HEK293 (cell line): Measurements from ENCODE around the gene GNAZ.

Experiments used
- CTCF ChIA-PET: fragments of 350-600 bp; formaldehyde crosslinking; extraction: SDS; loops from one replicate; lab custom pipeline; 2021; ENCODE audit warnings: antibody characterized with exemption; lab: Yijun Ruan, JAX
- POLR2A ChIA-PET: fragments of 300-600 bp; formaldehyde crosslinking; extraction: SDS; loops from one replicate; lab custom pipeline; 2020; ENCODE audit warnings: antibody characterized with exemption, inconsistent platforms; lab: Yijun Ruan, JAX
- H3K27ac ChIP-seq: fragments of 200-500 bp; sonication (Bioruptor generic); 2 replicates; pipeline ENCODE4 v1.5.1; 2014; ENCODE audit warnings: low read depth, low read length, control low read depth, inconsistent platforms; ENCODE audit errors: extremely low read depth
- H3K36me3 ChIP-seq, 2 experiments: fragments of 200-500 bp in 1 of 2; sonication (Bioruptor generic) in 1 of 2; 1 replicate in 1 of 2; 2 replicates in 1 of 2; pipeline ENCODE4 v1.5.1; 2014 to 2017; ENCODE audit warnings: inconsistent platforms in 2 of 2, low read length in 2 of 2; ENCODE audit not compliant: control insufficient read depth in 2 of 2, insufficient read depth in 1 of 2
- H3K4me1 ChIP-seq: fragments of 200-500 bp; sonication (Bioruptor generic); 2 replicates; pipeline ENCODE4 v1.5.1; 2014; ENCODE audit warnings: mild to moderate bottlenecking, low read length, inconsistent platforms; ENCODE audit not compliant: control insufficient read depth, insufficient read depth
- H3K4me3 ChIP-seq: 2 replicates; pipeline ENCODE4 v1.5.1; 2011; ENCODE audit warnings: low read depth, mild to moderate bottlenecking, control low read depth, low read length, moderate library complexity
- H3K9me3 ChIP-seq: fragments of 200-500 bp; sonication (Bioruptor generic); 2 replicates; pipeline ENCODE4 v1.5.1; 2014; ENCODE audit warnings: low read depth, low read length, inconsistent platforms; ENCODE audit not compliant: control insufficient read depth, insufficient read depth
- ATF2 ChIP-seq: fragments of 450-650 bp; formaldehyde crosslinking; IDR thresholded peaks from 2 replicates; pipeline ENCODE4 v1.5.1; 2016; ENCODE audit warnings: missing biosample characterization, missing genetic modification characterization, low read depth
- INSM2 ChIP-seq: fragments of 450-650 bp; formaldehyde crosslinking; IDR thresholded peaks from 2 replicates; pipeline ENCODE4 v1.5.1; 2016; ENCODE audit warnings: missing biosample characterization, missing genetic modification characterization
- KLF10 ChIP-seq: fragments of 450-650 bp; IDR thresholded peaks from 2 replicates; pipeline ENCODE4 v1.5.1; 2018; ENCODE audit warnings: missing biosample characterization, mild to moderate bottlenecking, missing genetic modification characterization
- MEIS1 ChIP-seq: sonication (generic); formaldehyde crosslinking; IDR thresholded peaks from 2 replicates; pipeline ENCODE4 v1.8.1; 2022; ENCODE audit warnings: missing genetic modification reagents, mild to moderate bottlenecking, borderline replicate concordance
- MYNN ChIP-seq: fragments of 450-650 bp; formaldehyde crosslinking; IDR thresholded peaks from 2 replicates; pipeline ENCODE4 v1.5.1; 2016; ENCODE audit warnings: missing biosample characterization, missing genetic modification characterization, borderline replicate concordance
- PRDM1 ChIP-seq: fragments of 450-650 bp; formaldehyde crosslinking; IDR thresholded peaks from 2 replicates; pipeline ENCODE4; 2016; ENCODE audit warnings: missing biosample characterization, missing genetic modification characterization
- RBAK ChIP-seq: fragments of 450-650 bp; formaldehyde crosslinking; IDR thresholded peaks from 2 replicates; pipeline ENCODE4 v1.5.1; 2016; ENCODE audit warnings: missing biosample characterization, missing genetic modification characterization
- SCRT2 ChIP-seq: fragments of 450-650 bp; formaldehyde crosslinking; IDR thresholded peaks from 2 replicates; pipeline ENCODE4 v1.5.1; 2016; ENCODE audit warnings: missing biosample characterization, missing genetic modification characterization
- ZBTB17 ChIP-seq: fragments of 450-650 bp; formaldehyde crosslinking; IDR thresholded peaks from 2 replicates; pipeline ENCODE4 v1.5.1; 2016; ENCODE audit warnings: missing biosample characterization, missing genetic modification characterization
- ZBTB48 ChIP-seq: fragments of 450-650 bp; formaldehyde crosslinking; IDR thresholded peaks from 2 replicates; pipeline ENCODE4 v1.5.1; 2016; ENCODE audit warnings: missing biosample characterization, missing genetic modification characterization
- ZNF121 ChIP-seq: fragments of 450-650 bp; formaldehyde crosslinking; IDR thresholded peaks from 2 replicates; pipeline ENCODE4 v1.5.1; 2016; ENCODE audit warnings: missing biosample characterization, missing genetic modification characterization
- ZNF202 ChIP-seq: fragments of 450-650 bp; formaldehyde crosslinking; IDR thresholded peaks from 2 replicates; pipeline ENCODE4 v1.5.1; 2016; ENCODE audit warnings: missing biosample characterization, missing genetic modification characterization, borderline replicate concordance
- ZNF223 ChIP-seq: fragments of 450-650 bp; formaldehyde crosslinking; IDR thresholded peaks from 2 replicates; pipeline ENCODE4 v1.5.1; 2016; ENCODE audit warnings: missing biosample characterization, missing genetic modification characterization
- ZNF248 ChIP-seq: fragments of 450-650 bp; formaldehyde crosslinking; IDR thresholded peaks from 2 replicates; pipeline ENCODE4 v1.5.1; 2017; ENCODE audit warnings: missing biosample characterization, missing genetic modification characterization
- ZNF350 ChIP-seq: fragments of 450-650 bp; formaldehyde crosslinking; IDR thresholded peaks from 2 replicates; pipeline ENCODE4 v1.5.0; 2017; ENCODE audit warnings: missing biosample characterization, mild to moderate bottlenecking, missing genetic modification characterization
- ZNF423 ChIP-seq: fragments of 450-650 bp; formaldehyde crosslinking; IDR thresholded peaks from 2 replicates; pipeline ENCODE4 v1.5.1; 2016; ENCODE audit warnings: missing biosample characterization, missing genetic modification characterization
- ZNF48 ChIP-seq: fragments of 450-650 bp; formaldehyde crosslinking; IDR thresholded peaks from 2 replicates; pipeline ENCODE4 v1.5.1; 2016; ENCODE audit warnings: missing biosample characterization, missing genetic modification characterization
- ZNF529 ChIP-seq: fragments of 450-650 bp; formaldehyde crosslinking; IDR thresholded peaks from 2 replicates; pipeline ENCODE4 v1.5.1; 2017; ENCODE audit warnings: missing genetic modification characterization, missing biosample characterization; ENCODE audit not compliant: insufficient replicate concordance
- ZNF548 ChIP-seq: fragments of 450-650 bp; formaldehyde crosslinking; IDR thresholded peaks from 2 replicates; pipeline ENCODE4 v1.5.1; 2016; ENCODE audit warnings: missing biosample characterization, missing genetic modification characterization
- ZNF624 ChIP-seq: fragments of 450-650 bp; formaldehyde crosslinking; IDR thresholded peaks from 2 replicates; pipeline ENCODE4 v1.5.1; 2017; ENCODE audit warnings: missing biosample characterization, missing genetic modification characterization
- TF ChIP-seq, protein P1 (sequence below): fragments of 450-650 bp; formaldehyde crosslinking; IDR thresholded peaks from 2 replicates; pipeline ENCODE4 v1.5.1; 2016; ENCODE audit warnings: missing biosample characterization, missing genetic modification characterization

Gene GNAZ

GRCh38 chr22:23121000-23121421 is 50.7 kb downstream of the GNAZ start (continued):
- TF ChIP-seq, protein P1, sequence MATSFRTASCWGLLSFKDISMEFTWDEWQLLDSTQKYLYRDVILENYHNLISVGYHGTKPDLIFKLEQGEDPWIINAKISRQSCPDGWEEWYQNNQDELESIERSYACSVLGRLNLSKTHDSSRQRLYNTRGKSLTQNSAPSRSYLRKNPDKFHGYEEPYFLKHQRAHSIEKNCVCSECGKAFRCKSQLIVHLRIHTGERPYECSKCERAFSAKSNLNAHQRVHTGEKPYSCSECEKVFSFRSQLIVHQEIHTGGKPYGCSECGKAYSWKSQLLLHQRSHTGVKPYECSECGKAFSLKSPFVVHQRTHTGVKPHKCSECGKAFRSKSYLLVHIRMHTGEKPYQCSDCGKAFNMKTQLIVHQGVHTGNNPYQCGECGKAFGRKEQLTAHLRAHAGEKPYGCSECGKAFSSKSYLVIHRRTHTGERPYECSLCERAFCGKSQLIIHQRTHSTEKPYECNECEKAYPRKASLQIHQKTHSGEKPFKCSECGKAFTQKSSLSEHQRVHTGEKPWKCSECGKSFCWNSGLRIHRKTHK, result no peak
- TF ChIP-seq ZNF423 (tag by site-specific recombination) (no peak), KLF10 (tag by site-specific recombination) (no peak), ZBTB48 (no peak), ZNF223 (no peak)
- TF ChIP-seq, all 188 proteins: peak for 0

- CTCF ChIA-PET, result interaction anchor here (0.6 to 11.3 kb wide), 3 partner anchors 53 to 164 kb away, joined by 3 to 304 read pairs (median 5); no protein-coding TSS in a partner anchor
- TF ChIP-seq ZNF248 (tag by site-specific recombination) (no peak), ZBTB17 (tag by site-specific recombination) (no peak), SCRT2 (peak; percentile 52; the same call in 1 of the 2 replicates), PRDM1 (tag by site-specific recombination) (no peak), ZNF548 (tag by site-specific recombination) (no peak)
- Histone ChIP-seq H3K4me3 (no peak overlapping the region), H3K4me1 (no peaks in the 10 kb centered on the region), H3K36me3 (peaks cover 0 to 23% of the 10 kb centered on the region in 2 experiments; a peak in 1 of 3 replicates), H3K9me3 (no peaks in the 10 kb centered on the region), H3K27ac (no peak overlapping the region)
- POLR2A ChIA-PET, result interaction anchor here (1.1 kb wide), 1 partner anchor 23 kb away, joined by 3 read pairs; the partner anchor contains the start of gene RAB36
These were observed 51.1 kb downstream of the GNAZ start for GRCh38 chr22:23121424-23121823.

DNA sequence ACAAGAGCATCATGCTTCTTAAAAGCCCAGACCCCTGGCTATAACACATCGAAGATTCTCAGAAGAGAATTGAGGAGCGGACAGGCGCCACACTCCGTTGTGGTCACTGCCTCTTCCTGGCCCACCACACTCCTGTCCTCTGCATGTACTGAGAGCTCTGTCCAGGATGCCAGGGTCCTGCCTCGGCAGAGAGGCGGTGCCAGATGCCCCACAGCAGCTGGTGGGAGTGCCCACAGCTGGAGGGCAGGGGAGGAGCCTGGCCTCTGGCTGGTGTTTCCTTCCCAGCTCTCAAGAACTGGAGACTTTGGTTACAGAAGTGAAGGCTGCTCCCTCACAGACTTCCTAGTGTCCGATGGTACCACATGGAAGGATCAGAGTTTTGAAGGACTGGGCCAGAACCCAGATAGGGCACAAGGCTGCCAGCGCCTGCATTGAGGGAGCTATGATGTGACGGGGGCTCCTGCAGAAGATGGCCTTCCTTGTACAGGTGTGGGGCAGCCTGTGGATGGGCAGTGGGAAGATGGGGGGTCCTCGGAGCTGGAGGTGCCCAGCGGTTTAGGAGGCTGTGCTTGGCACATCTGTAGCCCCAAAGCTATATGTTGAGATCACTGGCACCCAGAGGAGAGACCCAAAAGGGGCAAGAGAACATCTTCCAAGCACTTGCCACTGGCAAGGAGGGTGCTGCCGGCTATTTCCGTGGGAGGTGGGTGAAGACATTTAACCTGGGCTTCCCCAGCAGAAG is 52.1 kb downstream of the GNAZ start:
- ChIA-PET CTCF (interaction anchor here (0.6 to 11.3 kb wide), 3 partner anchors 165 to 859 kb away, joined by 3 to 304 read pairs (median 3); no protein-coding TSS in a partner anchor), POLR2A (no interaction called here)

More for the DNA sequence above, 52.1 kb downstream of the GNAZ start:
- Histone ChIP-seq H3K27ac (no peak overlapping the region), H3K4me1 (no peaks in the 10 kb centered on the region), H3K4me3 (no peak overlapping the region)
- TF ChIP-seq ZNF202 (no peak), INSM2 (tag by site-specific recombination) (no peak), ZNF350 (tag by site-specific recombination) (no peak), ZNF529 (no peak), ZNF48 (tag by site-specific recombination) (no peak), ZNF121 (tag by site-specific recombination) (no peak), MYNN (tag by site-specific recombination) (no peak), ZNF624 (tag by site-specific recombination) (no peak), ATF2 (no peak), RBAK (no peak), MEIS1 (CRISPR knock-in tag) (no peak)
- TF ChIP-seq, all 188 proteins: peak for 0
- H3K9me3 ChIP-seq, result no peaks in the 10 kb centered on the region
- peaks cover 0 to 19% of the 10 kb centered on the region in 2 experiments; a peak in 1 of 3 replicates for H3K36me3 ChIP-seq
